ENCODE measurements around the gene IFT80.
A peak's percentile ranks its signal among the peaks of the same experiment; 100 is the strongest.

Gene IFT80

DNA sequence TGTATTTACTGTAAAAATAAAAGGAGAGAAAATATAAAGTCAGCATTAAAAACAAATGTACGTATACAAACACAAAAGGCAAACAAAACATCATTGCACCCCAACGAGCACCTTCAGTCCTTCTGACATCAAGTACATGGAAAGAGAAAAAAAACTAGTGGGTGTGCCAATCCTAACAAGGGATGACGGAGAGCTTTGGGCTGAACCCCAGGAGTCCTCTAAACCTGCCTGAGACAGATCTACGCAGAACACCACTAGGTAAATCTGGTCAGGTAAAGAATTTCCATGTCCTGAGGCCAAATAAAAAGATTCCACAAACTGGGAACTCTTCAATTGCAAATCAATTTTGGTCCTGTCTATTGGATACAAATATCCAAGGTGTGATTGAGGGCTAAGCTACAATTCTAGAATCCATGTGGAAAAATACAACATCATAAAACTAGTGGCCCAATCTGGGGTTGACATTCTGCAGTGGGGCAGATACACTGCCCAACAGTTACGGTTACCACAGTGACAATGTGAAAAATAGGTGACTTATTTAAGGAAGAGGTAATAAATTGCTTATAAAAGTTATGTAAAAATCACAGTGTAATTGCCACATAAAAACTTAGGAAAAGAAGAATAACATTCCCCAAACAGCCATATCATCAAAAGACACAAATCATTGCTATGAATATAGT lies 14.2 kb downstream of the IFT80 start:
- Histone ChIP-seq H3K4ac (ENCODE audit: low read depth in 1 of 2, low read length in 2 of 2) (no peak overlapping the region), H3K4me1 (ENCODE audit: control insufficient read depth, insufficient read depth, low read depth, low read length) (no peaks in the 10 kb centered on the region), H2BK120ac (ENCODE audit: low read depth, low read length) (no peak overlapping the region), H3K9ac (ENCODE audit: low read length) (no peak overlapping the region), H3K4me2 (ENCODE audit: low read length, poor library complexity, severe bottlenecking) (no peak overlapping the region), H3K79me1 (replicated peaks; ENCODE audit: low read length, poor library complexity, severe bottlenecking) (peaks cover 17% of the 10 kb centered on the region), H2AK5ac (ENCODE audit: low read length, severe bottlenecking) (no peak overlapping the region), H3K18ac (ENCODE audit: low read depth in 1 of 2, low read length in 2 of 2) (no peak overlapping the region), H2BK5ac (ENCODE audit: low read depth, low read length, poor library complexity, severe bottlenecking) (no peak overlapping the region), H2AFZ (ENCODE audit: low read depth, low read length) (no peak overlapping the region), H3K4me3 (ENCODE audit: insufficient read depth in 1 of 2, low read depth in 1 of 2, low read length in 2 of 2) (no peak overlapping the region), H3K36me3 (ENCODE audit: control insufficient read depth in 1 of 2, insufficient read depth in 2 of 2, low read depth in 1 of 2, low read length in 2 of 2) (peaks cover 0 to 1% of the 10 kb centered on the region in 2 experiments), H2BK12ac (ENCODE audit: low read length in 2 of 2) (no peak overlapping the region), H2BK15ac (ENCODE audit: low read depth, poor library complexity, severe bottlenecking) (no peak overlapping the region), H3K9me3 (ENCODE audit: control insufficient read depth, low read length) (no peaks in the 10 kb centered on the region), H3K27me3 (ENCODE audit: control insufficient read depth in 1 of 2, insufficient read depth in 1 of 2, low read length in 2 of 2) (no peaks in the 10 kb centered on the region), H3K14ac (ENCODE audit: low read length in 2 of 2) (no peak overlapping the region), H4K91ac (ENCODE audit: low read length) (no peak overlapping the region), H4K8ac (ENCODE audit: low read length) (no peak overlapping the region), H3K27ac (ENCODE audit: low read length, poor library complexity, severe bottlenecking) (no peak overlapping the region), H3K23ac (ENCODE audit: low read length in 2 of 2) (no peak overlapping the region)
- WGBS = 92% methylated on average over 5 of the region's 5 CpGs
- DNase-seq = no peak

- no CpG with 5 or more reads among the region's 1 CpG for WGBS
- Histone ChIP-seq H3K36me3 (ENCODE audit: control insufficient read depth in 1 of 2, insufficient read depth in 2 of 2, low read depth in 1 of 2, low read length in 2 of 2) (peaks cover 0 to 3% of the 10 kb centered on the region in 2 experiments), H4K8ac (ENCODE audit: low read length) (no peak overlapping the region), H3K9me3 (ENCODE audit: control insufficient read depth, low read length) (no peaks in the 10 kb centered on the region), H2BK12ac (ENCODE audit: low read length in 2 of 2) (no peak overlapping the region), H3K79me1 (replicated peaks; ENCODE audit: low read length, poor library complexity, severe bottlenecking) (peaks cover 18% of the 10 kb centered on the region), H3K14ac (ENCODE audit: low read length in 2 of 2) (no peak overlapping the region), H3K18ac (ENCODE audit: low read depth in 1 of 2, low read length in 2 of 2) (no peak overlapping the region), H2AK5ac (ENCODE audit: low read length, severe bottlenecking) (no peak overlapping the region), H3K27ac (ENCODE audit: low read length, poor library complexity, severe bottlenecking) (no peak overlapping the region), H2BK120ac (ENCODE audit: low read depth, low read length) (no peak overlapping the region), H3K9ac (ENCODE audit: low read length) (peak overlapping the region; percentile 91), H2AFZ (ENCODE audit: low read depth, low read length) (no peak overlapping the region), H4K91ac (ENCODE audit: low read length) (no peak overlapping the region), H3K27me3 (ENCODE audit: control insufficient read depth in 1 of 2, insufficient read depth in 1 of 2, low read length in 2 of 2) (no peaks in the 10 kb centered on the region), H3K4me3 (ENCODE audit: insufficient read depth in 1 of 2, low read depth in 1 of 2, low read length in 2 of 2) (peak overlapping the region in 1 of 2 experiments; percentile 67), H2BK15ac (ENCODE audit: low read depth, poor library complexity, severe bottlenecking) (no peak overlapping the region), H3K4ac (ENCODE audit: low read depth in 1 of 2, low read length in 2 of 2) (no peak overlapping the region), H2BK5ac (ENCODE audit: low read depth, low read length, poor library complexity, severe bottlenecking) (no peak overlapping the region), H3K4me1 (ENCODE audit: control insufficient read depth, insufficient read depth, low read depth, low read length) (no peaks in the 10 kb centered on the region), H3K4me2 (ENCODE audit: low read length, poor library complexity, severe bottlenecking) (no peak overlapping the region), H3K23ac (ENCODE audit: low read length in 2 of 2) (no peak overlapping the region)
- peak; percentile 36 for DNase-seq
Measured at GRCh38 chr3:160381470-160381869, 17.6 kb downstream of the IFT80 start.

GRCh38 chr3:160379628-160380214 lies 19.3 kb downstream of the IFT80 start:
- Histone ChIP-seq H2BK5ac (ENCODE audit: low read depth, low read length, poor library complexity, severe bottlenecking) (no peak overlapping the region), H3K36me3 (ENCODE audit: control insufficient read depth in 1 of 2, insufficient read depth in 2 of 2, low read depth in 1 of 2, low read length in 2 of 2) (peaks cover 0 to 20% of the 10 kb centered on the region in 2 experiments), H3K27ac (ENCODE audit: low read length, poor library complexity, severe bottlenecking) (no peak overlapping the region), H3K4me2 (ENCODE audit: low read length, poor library complexity, severe bottlenecking) (no peak overlapping the region), H3K23ac (ENCODE audit: low read length in 2 of 2) (no peak overlapping the region), H3K18ac (ENCODE audit: low read depth in 1 of 2, low read length in 2 of 2) (no peak overlapping the region), H4K8ac (ENCODE audit: low read length) (no peak overlapping the region), H4K91ac (ENCODE audit: low read length) (no peak overlapping the region), H2BK120ac (ENCODE audit: low read depth, low read length) (no peak overlapping the region), H2AFZ (ENCODE audit: low read depth, low read length) (no peak overlapping the region), H3K4ac (ENCODE audit: low read depth in 1 of 2, low read length in 2 of 2) (no peak overlapping the region), H3K14ac (ENCODE audit: low read length in 2 of 2) (no peak overlapping the region), H3K27me3 (ENCODE audit: control insufficient read depth in 1 of 2, insufficient read depth in 1 of 2, low read length in 2 of 2) (no peaks in the 10 kb centered on the region), H2BK15ac (ENCODE audit: low read depth, poor library complexity, severe bottlenecking) (no peak overlapping the region), H3K4me3 (ENCODE audit: insufficient read depth in 1 of 2, low read depth in 1 of 2, low read length in 2 of 2) (peak overlapping the region in 1 of 2 experiments; percentile 67), H2AK5ac (ENCODE audit: low read length, severe bottlenecking) (no peak overlapping the region), H3K9me3 (ENCODE audit: control insufficient read depth, low read length) (no peaks in the 10 kb centered on the region), H3K79me1 (replicated peaks; ENCODE audit: low read length, poor library complexity, severe bottlenecking) (peaks cover 12% of the 10 kb centered on the region), H3K4me1 (ENCODE audit: control insufficient read depth, insufficient read depth, low read depth, low read length) (no peaks in the 10 kb centered on the region), H3K9ac (ENCODE audit: low read length) (peak overlapping the region; percentile 70), H2BK12ac (ENCODE audit: low read length in 2 of 2) (no peak overlapping the region)
- DNase-seq = no peak
- 79% methylated on average over 4 of the region's 4 CpGs for WGBS

- H2BK5ac ChIP-seq (ENCODE audit: low read depth, low read length, poor library complexity, severe bottlenecking) = no peak overlapping the region
- no peak overlapping the region for H3K4me2 ChIP-seq (ENCODE audit: low read length, poor library complexity, severe bottlenecking)
- peaks cover 3% of the 10 kb centered on the region for H3K4me1 ChIP-seq (ENCODE audit: control insufficient read depth, insufficient read depth, low read depth, low read length)
- H3K4ac ChIP-seq (ENCODE audit: low read depth in 1 of 2, low read length in 2 of 2) = no peak overlapping the region
- H3K14ac ChIP-seq (ENCODE audit: low read length in 2 of 2) = no peak overlapping the region
- H3K27ac ChIP-seq (ENCODE audit: low read length, poor library complexity, severe bottlenecking) = no peak overlapping the region
- no peak overlapping the region for H2BK12ac ChIP-seq (ENCODE audit: low read length in 2 of 2)
- no peak overlapping the region for H2BK15ac ChIP-seq (ENCODE audit: low read depth, poor library complexity, severe bottlenecking)
- no peaks in the 10 kb centered on the region for H3K9me3 ChIP-seq (ENCODE audit: control insufficient read depth, low read length)
- no peak for DNase-seq
- H3K27me3 ChIP-seq (ENCODE audit: control insufficient read depth in 1 of 2, insufficient read depth in 1 of 2, low read length in 2 of 2) = no peaks in the 10 kb centered on the region
- no peak overlapping the region for H4K8ac ChIP-seq (ENCODE audit: low read length)
- peaks cover 14% of the 10 kb centered on the region for H3K79me1 ChIP-seq (replicated peaks; ENCODE audit: low read length, poor library complexity, severe bottlenecking)
- no peak overlapping the region for H2AK5ac ChIP-seq (ENCODE audit: low read length, severe bottlenecking)
- H2BK120ac ChIP-seq (ENCODE audit: low read depth, low read length) = no peak overlapping the region
- no peak overlapping the region for H3K23ac ChIP-seq (ENCODE audit: low read length in 2 of 2)
- H3K36me3 ChIP-seq (ENCODE audit: control insufficient read depth in 1 of 2, insufficient read depth in 2 of 2, low read depth in 1 of 2, low read length in 2 of 2) = peaks cover 6 to 32% of the 10 kb centered on the region in 2 experiments
- WGBS = no CpG with 5 or more reads among the region's 1 CpG
- H4K91ac ChIP-seq (ENCODE audit: low read length) = no peak overlapping the region
- H3K4me3 ChIP-seq (ENCODE audit: insufficient read depth in 1 of 2, low read depth in 1 of 2, low read length in 2 of 2) = peak overlapping the region in 1 of 2 experiments; percentile 67
- no peak overlapping the region for H3K18ac ChIP-seq (ENCODE audit: low read depth in 1 of 2, low read length in 2 of 2)
- no peak overlapping the region for H2AFZ ChIP-seq (ENCODE audit: low read depth, low read length)
- peak overlapping the region; percentile 70 for H3K9ac ChIP-seq (ENCODE audit: low read length)
Measured at GRCh38 chr3:160378331-160379109, 20.5 kb downstream of the IFT80 start.

All from mesenchymal stem cell (in vitro differentiated cells and primary cell).